DMS53 (cell line): ENCODE data around the gene SENP1.

Experiments used
- DNase-seq: peaks from one replicate; lab custom pipeline; 2025; lab: John Stamatoyannopoulos, UW

Gene SENP1

DNA sequence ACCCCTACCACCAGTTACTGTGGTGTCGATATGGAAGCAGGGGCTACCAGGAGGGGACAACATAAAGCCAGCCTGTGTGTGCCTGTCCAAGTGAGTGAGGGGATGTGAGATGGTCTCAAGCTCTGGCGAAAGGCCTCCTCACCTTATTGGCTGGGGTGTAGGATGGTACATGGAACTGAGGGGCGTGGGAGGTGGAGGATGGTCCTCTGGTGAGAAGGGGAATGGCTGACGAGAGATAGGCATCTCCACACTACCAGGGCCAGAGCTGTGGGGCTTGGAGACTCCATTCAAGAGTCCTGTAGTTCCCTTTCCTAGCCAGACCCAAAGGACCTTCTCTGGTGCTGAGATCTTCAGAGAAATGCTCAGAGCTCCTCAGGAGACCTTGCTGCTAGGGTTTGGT lies 69.1 kb downstream of the SENP1 start:
- no peak for DNase-seq

GRCh38 chr12:48034835-48035805 lies 70.8 kb downstream of the SENP1 start:
- no peak for DNase-seq

DNA sequence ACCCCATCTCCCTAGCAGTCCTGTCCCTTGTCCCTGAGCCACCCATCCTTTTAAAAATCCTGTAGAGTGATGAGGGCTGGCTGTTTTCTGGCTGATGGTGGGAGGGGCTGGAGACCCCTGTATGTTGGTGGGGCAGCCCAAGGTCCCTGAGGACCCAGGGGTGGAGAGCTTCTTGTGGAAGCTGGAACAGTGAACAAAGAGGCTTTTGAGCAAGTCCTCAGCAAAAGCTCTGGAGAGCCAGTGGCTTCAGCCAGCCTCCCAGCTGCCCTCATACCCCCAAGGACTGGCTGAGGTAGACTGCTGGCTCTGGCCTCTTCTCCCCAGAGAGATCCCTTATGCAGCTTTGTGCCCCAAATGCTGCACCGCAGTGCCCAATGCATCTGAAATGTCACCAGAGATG lies 72.4 kb downstream of the SENP1 start:
- DNase-seq = no peak

GRCh38 chr12:48032597-48032996 lies 73.3 kb downstream of the SENP1 start:
- DNase-seq = no peak

DNA sequence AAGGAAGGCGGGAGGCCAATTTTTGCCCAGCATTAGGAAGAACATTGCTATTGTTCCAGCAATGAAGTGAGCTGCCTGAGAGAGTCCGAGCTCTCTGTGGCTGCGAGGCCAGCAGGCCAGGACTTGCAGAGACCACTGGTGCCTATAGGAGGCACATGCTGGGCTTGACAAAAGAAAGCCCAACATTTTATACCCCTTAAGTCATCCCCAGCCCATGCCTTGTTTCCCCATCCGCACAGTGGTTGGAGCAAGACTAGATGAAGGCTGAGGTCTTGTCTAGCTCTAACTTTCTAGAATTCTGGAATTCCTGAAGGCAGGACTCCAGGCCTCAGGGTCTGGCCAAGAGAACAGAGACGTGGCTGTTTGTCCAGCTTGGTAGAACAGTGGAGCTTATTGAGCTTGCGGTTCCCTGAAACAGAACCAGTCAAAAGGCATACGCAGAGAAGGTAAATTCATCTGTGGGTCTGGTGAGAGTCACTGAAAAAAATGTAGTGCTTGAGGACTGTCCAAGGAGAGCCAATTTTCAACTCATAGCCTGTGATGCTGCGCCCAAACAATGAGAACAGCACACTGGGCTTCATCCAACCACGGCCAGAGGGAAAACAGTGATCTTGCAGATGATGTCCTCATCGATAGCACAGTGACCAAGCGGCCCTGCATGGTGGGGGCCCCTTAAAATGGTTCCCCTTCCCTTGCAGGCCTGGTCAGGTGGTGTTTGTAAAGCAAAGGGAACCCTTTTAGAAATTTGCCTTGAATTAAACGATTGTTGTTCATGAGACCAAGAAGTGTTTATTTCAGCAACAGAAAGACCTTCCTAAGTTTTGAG lies 74.5 kb downstream of the SENP1 start:
- no peak for DNase-seq

- DNase-seq = peak; percentile 56
These were observed 75.7 kb downstream of the SENP1 start for GRCh38 chr12:48030173-48030650.

- DNase-seq = no peak
These were observed 76.2 kb downstream of the SENP1 start for GRCh38 chr12:48029491-48030172.

- no peak for DNase-seq
These were observed 77.1 kb downstream of the SENP1 start for GRCh38 chr12:48028541-48029431.

DNA sequence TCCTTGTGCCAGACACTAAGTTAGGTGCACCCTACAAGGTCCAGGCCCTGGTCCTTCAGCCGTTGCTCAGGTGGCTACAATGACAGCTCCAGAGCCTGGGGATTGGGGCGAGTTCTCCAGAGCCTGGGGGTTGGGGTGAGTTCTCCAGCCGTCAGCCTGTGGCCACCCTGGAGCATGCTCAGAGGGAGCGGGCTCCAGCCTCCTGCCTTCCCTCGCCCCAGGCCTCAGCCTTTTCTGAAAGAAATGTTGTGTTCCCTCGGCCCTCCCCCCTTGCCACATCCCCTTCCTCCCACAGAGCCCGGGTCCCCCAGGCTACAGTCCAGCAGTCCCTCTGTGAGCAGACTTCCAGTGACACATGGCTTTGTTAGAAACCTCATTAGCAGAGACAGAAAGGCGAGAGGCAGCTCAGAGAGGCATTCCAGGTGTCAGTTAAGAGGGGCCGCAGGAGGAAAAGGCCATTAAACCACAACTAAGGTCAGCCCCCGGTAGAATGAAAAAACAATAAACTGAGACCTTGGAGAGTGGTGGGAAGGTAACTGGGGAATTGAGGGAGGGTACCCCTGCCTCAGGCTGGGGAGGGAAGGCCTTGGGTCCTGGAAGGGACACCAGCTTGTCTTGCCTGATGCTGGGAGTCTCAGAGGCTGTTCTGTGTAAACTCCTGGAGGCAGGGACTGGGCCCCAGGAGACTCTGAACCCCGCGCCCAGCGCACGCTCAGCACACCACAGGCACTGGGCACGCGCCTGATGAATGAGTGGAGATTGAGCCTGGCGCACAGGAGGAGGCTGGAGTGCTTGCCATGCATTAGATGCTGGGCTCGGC lies 78.5 kb downstream of the SENP1 start:
- no peak for DNase-seq

GRCh38 chr12:48026060-48026827 lies 79.6 kb downstream of the SENP1 start:
- no peak for DNase-seq

GRCh38 chr12:48025281-48025680 lies 80.6 kb downstream of the SENP1 start:
- no peak for DNase-seq

- DNase-seq = no peak
These were observed 81.1 kb downstream of the SENP1 start for GRCh38 chr12:48024735-48025134.

DNA sequence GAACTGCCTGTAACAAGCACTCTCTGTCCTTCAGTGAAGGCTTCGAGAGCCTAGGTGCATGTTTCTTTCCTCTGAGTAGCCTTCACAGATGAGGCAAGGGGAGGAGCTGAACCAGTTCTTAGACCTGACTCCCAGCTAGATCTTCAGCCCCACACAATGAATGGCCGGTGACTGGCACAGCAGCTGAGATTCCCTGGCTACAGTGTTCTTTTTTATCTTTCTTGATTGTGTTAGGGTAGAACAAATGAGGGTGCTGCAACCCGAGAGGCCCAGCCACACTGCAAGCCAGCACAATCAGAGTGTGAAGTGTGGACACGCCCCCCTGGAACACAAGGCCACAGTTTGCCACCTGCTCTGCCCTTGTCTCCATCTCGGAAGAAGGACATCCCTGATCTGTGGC lies 82.5 kb downstream of the SENP1 start:
- peak; percentile 85 for DNase-seq

DNA sequence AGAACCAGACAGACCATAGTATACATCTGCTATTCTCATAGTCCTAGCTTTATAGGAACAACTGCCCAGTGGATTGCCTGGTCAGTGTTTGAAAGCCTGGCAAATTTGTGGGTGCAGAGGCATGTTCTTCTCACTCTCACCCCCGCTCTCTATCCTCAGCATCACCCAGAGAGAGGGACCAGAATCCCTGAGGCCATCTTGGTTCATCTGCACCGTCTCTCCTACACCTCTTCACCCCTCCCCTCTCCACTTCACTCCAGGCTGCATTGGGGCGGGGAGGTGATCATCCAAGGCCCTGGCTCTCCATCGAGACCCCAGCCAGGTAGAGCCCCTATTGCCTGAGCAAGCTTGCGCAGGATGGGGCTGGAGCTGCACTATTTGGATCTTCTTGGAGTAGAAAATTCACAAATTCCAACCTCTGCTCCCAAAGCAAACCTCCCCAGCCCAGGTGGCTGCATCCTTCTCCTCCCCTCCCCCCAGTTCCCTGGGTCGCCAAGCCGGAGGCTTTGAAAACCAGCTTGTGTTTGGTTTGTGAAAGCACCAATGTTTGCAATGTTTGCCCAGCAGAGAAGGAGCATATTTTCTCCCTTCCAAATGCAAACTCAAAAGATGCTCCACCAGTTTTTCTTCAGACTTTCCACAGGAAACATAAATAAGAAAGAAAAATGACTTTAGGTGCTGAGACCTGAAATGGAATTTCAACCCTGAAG lies 83.0 kb downstream of the SENP1 start:
- peak; percentile 76 for DNase-seq

DNA sequence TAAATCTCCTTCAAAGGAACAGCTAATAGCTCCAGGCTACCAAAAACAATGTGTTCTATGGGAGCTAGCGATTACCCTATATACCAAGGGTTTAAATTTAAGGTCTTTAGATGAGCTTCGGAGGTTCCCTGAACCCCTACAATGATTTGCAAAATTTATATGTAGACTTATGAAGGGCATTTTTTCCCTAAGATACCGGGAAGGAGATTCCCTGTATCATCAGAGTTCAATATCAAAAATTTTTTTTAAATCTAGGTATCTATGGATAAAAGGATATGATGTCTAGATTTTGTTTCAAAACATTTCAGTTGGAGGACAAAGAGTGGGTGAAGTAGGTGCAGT lies 83.7 kb downstream of the SENP1 start:
- no peak for DNase-seq

- DNase-seq = peak; percentile 36
These were observed 84.2 kb downstream of the SENP1 start for GRCh38 chr12:48021485-48022179.

- DNase-seq = no peak
These were observed 86.1 kb downstream of the SENP1 start for GRCh38 chr12:48019639-48020265.

GRCh38 chr12:48018618-48018995 lies 87.3 kb downstream of the SENP1 start:
- no peak for DNase-seq
